ENCODE results near the gene ZBTB49.

Gene ZBTB49

DNA sequence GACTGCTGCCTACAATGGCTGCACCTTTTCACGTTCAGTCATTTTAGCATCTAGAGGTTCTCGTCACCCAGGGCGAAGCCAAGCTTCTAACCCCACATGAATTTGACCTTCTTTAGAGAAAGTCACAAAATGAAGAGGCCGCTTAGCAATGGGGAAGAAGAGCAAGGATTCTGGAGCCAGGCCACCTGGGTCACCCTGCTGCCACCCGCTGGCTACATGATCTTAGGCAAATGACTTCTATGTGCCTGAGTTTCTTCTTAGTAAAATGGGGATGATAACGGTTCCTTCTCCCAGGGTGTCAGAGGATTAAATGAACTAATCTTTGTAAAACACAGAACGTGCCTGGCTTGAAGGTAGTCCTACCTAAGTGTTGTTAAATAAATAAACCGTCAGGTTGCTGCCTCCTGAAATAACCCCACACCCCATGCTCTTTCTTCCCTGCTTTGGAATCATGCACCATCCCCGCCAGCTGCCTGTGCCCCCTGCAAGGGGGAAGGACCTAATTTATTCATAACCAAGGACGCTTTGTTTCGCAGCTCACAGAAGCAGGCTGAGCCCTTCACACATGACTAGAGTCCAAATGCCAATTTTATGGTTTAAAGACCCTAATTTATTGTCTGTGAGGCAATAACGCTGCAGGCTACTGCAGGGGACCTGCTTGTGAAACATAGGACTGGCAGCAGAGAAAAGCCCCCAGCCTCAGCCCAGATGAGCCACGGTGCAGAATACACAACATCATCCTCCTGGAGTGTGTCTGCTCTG, 68.2 kb downstream of the ZBTB49 start:
- DNase-seq (ENCODE audit: low read depth in 2 of 2) = no peak

DNA sequence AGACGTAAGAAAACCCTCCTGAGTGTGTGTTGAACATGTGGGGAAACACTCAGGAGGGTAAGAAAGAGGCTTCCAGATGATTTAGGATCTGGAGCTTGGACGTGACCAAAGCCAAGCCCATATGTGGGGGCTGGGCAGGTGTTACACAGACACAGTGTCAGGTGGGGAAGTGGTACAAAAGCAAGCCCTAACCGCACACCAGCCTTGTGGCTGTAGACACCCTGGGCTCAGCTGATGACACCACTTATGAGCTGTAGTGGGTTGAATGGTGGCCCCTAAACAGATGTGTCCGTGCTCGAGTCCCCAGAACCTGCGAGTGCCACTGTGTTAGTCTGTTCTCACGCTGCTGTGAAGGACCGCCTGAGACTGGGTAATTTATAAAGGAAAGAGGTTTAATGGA, 71.8 kb downstream of the ZBTB49 start:
- DNase-seq (ENCODE audit: low read depth in 2 of 2) = no peak

DNA sequence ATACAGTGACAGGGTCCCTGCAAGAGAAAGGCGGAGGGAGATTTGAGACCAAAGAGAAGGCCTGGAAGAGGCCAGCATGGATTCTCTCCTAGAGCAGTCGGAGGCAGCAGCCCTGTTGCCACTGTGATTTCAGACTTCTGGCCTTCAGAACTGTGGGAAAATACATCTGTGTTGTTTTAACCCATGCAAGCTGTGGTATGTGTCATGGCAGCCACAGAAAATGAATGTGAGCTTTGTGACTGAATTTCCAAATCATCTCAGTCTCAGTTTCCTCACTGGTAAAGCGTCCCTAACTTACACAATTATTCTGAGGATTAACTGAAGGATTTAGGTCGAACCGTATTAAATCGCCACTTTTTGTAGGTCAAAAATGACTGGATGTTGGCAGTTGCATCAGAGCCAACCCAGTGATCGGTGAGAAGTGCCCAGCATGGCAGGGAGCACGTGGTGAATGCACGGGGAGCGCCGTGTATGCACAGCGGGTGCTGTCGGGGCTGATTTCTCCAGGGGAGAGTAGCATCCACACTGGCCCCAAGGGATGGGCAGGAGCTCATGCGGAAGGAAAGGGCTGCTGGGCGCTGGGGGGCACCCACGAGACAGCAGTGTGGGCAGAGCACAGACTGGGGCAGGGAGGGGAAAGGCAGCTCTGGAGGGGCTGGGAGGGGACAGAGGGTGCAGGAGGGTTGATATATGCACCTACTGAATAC, 73.1 kb downstream of the ZBTB49 start:
- no peak for DNase-seq (ENCODE audit: low read depth in 2 of 2)

DNA sequence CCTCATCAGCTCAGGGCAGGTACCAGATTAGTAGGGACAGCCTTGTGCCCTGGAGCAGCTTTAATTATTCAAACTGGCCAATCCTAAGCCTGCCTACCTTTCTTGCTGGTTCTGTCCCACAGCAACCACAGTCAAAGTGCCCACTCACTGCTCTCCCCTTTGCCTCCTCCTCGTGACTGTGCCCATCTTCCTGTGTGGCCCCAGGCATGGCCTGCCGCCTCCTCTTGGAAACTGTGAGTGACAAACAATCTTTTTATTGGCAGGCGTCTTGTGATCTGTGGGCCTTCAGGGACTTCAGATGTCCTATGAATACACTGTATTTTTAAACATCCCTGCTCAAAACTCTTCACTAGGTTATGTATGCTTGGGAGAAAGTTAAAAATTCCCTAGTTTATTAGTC, 74.0 kb downstream of the ZBTB49 start:
- DNase-seq (ENCODE audit: low read depth in 2 of 2) = no peak

DNA sequence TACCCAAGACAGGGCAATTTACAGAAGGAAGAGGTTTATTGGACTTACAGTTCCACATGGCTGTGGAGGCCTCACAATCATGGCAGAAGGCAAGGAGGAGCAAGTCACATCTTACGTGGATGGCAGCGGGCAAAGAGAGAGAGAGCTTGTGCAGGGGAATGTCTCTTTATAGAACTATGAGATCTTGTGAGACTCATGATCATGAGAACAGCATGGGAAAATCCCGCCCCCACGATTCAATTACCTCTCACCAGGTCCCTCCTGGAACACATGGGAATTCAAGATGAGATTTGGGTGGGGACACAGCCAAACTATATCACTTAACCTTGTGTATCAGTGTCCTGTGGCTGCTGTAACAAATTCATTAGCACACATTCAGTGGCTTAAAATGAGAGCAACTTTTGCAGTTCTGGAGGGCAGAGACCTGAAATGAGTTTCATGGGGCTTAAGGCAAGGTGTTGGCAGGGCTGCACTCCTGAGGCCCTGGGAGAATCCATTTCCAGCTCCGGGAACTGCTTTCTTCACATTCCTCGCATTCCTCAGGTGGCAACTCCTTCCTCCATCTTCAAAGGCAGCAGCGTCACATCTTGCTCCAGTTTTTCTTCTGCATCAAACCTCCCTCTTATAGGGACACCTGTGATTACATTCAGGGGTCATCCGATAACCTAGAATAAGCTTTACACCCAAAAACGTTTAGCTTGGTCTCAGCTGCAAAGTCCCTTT, 74.6 kb downstream of the ZBTB49 start:
- DNase-seq (ENCODE audit: low read depth in 2 of 2) = no peak

DNA sequence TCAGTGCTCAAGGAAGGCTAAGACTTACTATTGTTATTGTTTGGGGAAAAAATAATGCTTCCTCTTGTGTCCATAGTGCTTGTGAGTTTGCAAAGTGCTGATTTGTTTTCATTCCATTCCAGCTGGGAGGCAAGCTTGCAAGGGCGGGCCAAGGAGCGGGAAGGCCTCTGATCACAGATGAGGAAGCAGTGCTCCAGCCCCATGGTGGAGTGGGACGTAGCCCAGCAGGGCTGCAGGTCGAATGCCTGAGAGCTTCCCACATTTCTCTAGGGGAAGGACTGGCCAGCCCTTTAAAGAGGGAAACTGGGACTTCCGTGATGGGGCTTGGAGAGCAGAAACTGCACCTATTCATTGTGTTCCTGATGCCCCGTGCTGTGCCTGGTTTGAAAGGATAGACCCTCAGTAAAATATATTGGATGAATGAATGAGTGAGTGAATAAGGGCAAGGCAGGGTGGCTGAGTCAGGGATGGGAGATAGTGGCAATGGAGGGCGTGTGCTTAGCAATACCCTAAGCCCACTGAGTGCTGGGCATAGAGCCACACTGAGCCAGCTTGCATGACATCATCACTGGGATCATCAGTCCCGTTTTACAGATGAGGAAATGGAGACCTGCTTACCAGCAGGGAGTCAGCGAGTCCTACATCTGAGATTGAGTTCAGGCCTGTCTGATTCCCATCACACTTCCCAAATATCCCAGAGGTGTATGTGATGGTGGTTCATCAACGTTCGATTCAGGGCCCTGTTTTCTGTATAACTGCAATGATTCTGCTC, 78.9 kb downstream of the ZBTB49 start:
- DNase-seq (ENCODE audit: low read depth in 2 of 2) = no peak
